ENCODE measurements around the gene SGPP2.

The SGPP2 gene

GRCh38 chr2:222606306-222606705 is 182.0 kb downstream of the SGPP2 start:
- DNase-seq (ENCODE audit: low read depth), result no peak
- TF ChIP-seq CTCF (IDR thresholded peaks at IDR 0.05; ENCODE audit: low read depth, low read length, missing control alignments), result no peak
- no peak overlapping the region for H3K4me3 ChIP-seq (ENCODE audit: low read depth, low read length)

GRCh38 chr2:222608081-222608480 is 183.7 kb downstream of the SGPP2 start:
- no peak for TF ChIP-seq CTCF (IDR thresholded peaks at IDR 0.05; ENCODE audit: low read depth, low read length, missing control alignments)
- DNase-seq (ENCODE audit: low read depth), result no peak
- H3K4me3 ChIP-seq (ENCODE audit: low read depth, low read length), result no peak overlapping the region

- H3K4me3 ChIP-seq (ENCODE audit: low read depth, low read length), result no peak overlapping the region
- no peak for TF ChIP-seq CTCF (IDR thresholded peaks at IDR 0.05; ENCODE audit: low read depth, low read length, missing control alignments)
- DNase-seq (ENCODE audit: low read depth), result no peak
Measured at GRCh38 chr2:222609381-222609780, 185.0 kb downstream of the SGPP2 start.

All from GM12864 (cell line).